ENCODE data around the gene ABCB4. TPM values are rescaled to one million over a fixed set of nuclear protein-coding genes. Genes with fewer than 3 reads are reported as not detected.

The ABCB4 gene
- total and polyA plus RNA-seq, 2 of the 8 experiments (the other 6 are each of a cell fraction or from before 2014, with no cell fraction given): 0.54 to 0.60 TPM

GRCh38 chr7:87507446-87507845 lies 32.0 kb upstream of the ABCB4 start:
- H3K36me3 ChIP-seq (ENCODE audit: control insufficient read depth in 2 of 4, insufficient read depth in 4 of 4, low read length in 3 of 4): no peaks in the 10 kb centered on the region; a peak in 1 of 8 replicates
- no peaks in the 10 kb centered on the region for H3K4me1 ChIP-seq (replicated peaks in 1 of 4; ENCODE audit: control insufficient read depth in 3 of 4, insufficient read depth in 4 of 4, low read length in 3 of 4)
- peak overlapping the region; percentile 37; the same call in 1 of the 2 replicates for H2AFZ ChIP-seq (ENCODE audit: low read length)
- no peak overlapping the region for H4K5ac ChIP-seq (ENCODE audit: insufficient read length, low read depth, low read length)
- H3K18ac ChIP-seq (ENCODE audit: extremely low read depth, low read length): no peak overlapping the region
- no peak for DNase-seq (ENCODE audit: low read depth in 1 of 2, low spot score in 2 of 2)
- H3K79me2 ChIP-seq (ENCODE audit: control insufficient read depth in 1 of 2, insufficient read depth in 2 of 2, low read length in 2 of 2): no peaks in the 10 kb centered on the region
- no peak overlapping the region for H4K8ac ChIP-seq (ENCODE audit: extremely low read depth, insufficient read depth, low read length)
- H3K4me2 ChIP-seq (ENCODE audit: insufficient read depth in 1 of 2, low read depth in 2 of 2, low read length in 2 of 2): no peak overlapping the region
- no peaks in the 10 kb centered on the region for H3K23me2 ChIP-seq (ENCODE audit: low read depth, low read length)
- H3K9me3 ChIP-seq (ENCODE audit: insufficient read depth in 2 of 2, low read depth in 1 of 2, low read length in 1 of 2): no peaks in the 10 kb centered on the region
- no peak overlapping the region for H2BK120ac ChIP-seq (replicated peaks; ENCODE audit: low read depth, low read length)
- H3K79me1 ChIP-seq (ENCODE audit: low read depth, low read length): no peaks in the 10 kb centered on the region
- H3K56ac ChIP-seq (replicated peaks; ENCODE audit: insufficient read length, low read depth, low read length): no peak overlapping the region
- H2BK15ac ChIP-seq (ENCODE audit: low read length): no peak overlapping the region
- H3K9ac ChIP-seq (replicated peaks in 1 of 4; ENCODE audit: extremely low read depth in 1 of 4, low read depth in 3 of 4, low read length in 3 of 4): no peak overlapping the region
- H3K27me3 ChIP-seq (replicated peaks in 1 of 4; ENCODE audit: control insufficient read depth in 3 of 4, extremely low read depth in 1 of 4, insufficient read depth in 3 of 4, low read length in 3 of 4): no peaks in the 10 kb centered on the region
- 56% methylated on average over 3 of the region's 3 CpGs; no CpG with 5 or more reads in 1 of the 2 experiments for WGBS, 2 experiments (ENCODE audit: extremely low coverage in 1 of 2, insufficient coverage in 1 of 2, insufficient read length in 1 of 2, insufficient replicate concordance in 2 of 2, low coverage in 1 of 2, low lambda C conversion rate in 2 of 2, missing lambda C conversion rate in 1 of 2)
- no peak overlapping the region for H4K91ac ChIP-seq (replicated peaks; ENCODE audit: insufficient read length, low read length)
- no peak overlapping the region for H3K14ac ChIP-seq (ENCODE audit: insufficient read length)
- H2BK5ac ChIP-seq (ENCODE audit: low read depth, low read length): no peak overlapping the region
- H2BK20ac ChIP-seq (ENCODE audit: low read length): no peak overlapping the region
- FAIRE-seq: no peak
- no peak overlapping the region for H2AK5ac ChIP-seq (ENCODE audit: low read depth, low read length)
- no peaks in the 10 kb centered on the region for H4K20me1 ChIP-seq (replicated peaks in 1 of 2; ENCODE audit: control insufficient read depth in 1 of 2, insufficient read depth in 2 of 2, low read length in 2 of 2)
- H2BK12ac ChIP-seq (ENCODE audit: low read depth, low read length): no peak overlapping the region
- H3K4ac ChIP-seq (replicated peaks; ENCODE audit: insufficient read length, low read depth, low read length): no peak overlapping the region
- H3K4me3 ChIP-seq (ENCODE audit: extremely low read depth in 1 of 4, insufficient read depth in 2 of 4, low read depth in 3 of 4, low read length in 4 of 4): no peak overlapping the region
- CTCF ChIA-PET (ENCODE audit: partially characterized antibody): interaction anchor here (0.7 to 2.6 kb wide), 25 partner anchors 9 to 604 kb away, joined by 3 to 12 read pairs (median 3); no protein-coding TSS in a partner anchor
- no peak overlapping the region for H3K27ac ChIP-seq (ENCODE audit: low read depth, low read length)
- POLR2A ChIA-PET (ENCODE audit: partially characterized antibody): no interaction called here
- H3K23ac ChIP-seq (ENCODE audit: insufficient read length): no peak overlapping the region
- TF ChIP-seq CTBP2 (IDR thresholded peaks at IDR 0.05; ENCODE audit: borderline replicate concordance, insufficient read depth, insufficient read length, low read length) (no peak), CTCF (IDR thresholded peaks at IDR 0.05; ENCODE audit: control extremely low read depth in 1 of 3, insufficient read depth in 1 of 3, low read depth in 1 of 3, low read length in 3 of 3) (peak; percentile 19 to 53 (median 53)), POLR2A (IDR thresholded peaks at IDR 0.05; ENCODE audit: control extremely low read depth in 1 of 2, low read depth in 2 of 2, low read length in 2 of 2) (no peak), EP300 (IDR thresholded peaks at IDR 0.05; ENCODE audit: borderline replicate concordance in 1 of 2, low read depth in 2 of 2, low read length in 2 of 2) (no peak), RAD21 (IDR thresholded peaks at IDR 0.05 in 1 of 2, conservative IDR thresholded peaks at IDR 0.05 in 1 of 2; ENCODE audit: low read depth in 2 of 2, low read length in 2 of 2) (peak; percentile 66 to 77), CHD1 (IDR thresholded peaks at IDR 0.05; ENCODE audit: low read depth, low read length) (no peak), RNF2 (IDR thresholded peaks at IDR 0.05; ENCODE audit: borderline replicate concordance, low read depth, low read length, missing control alignments, poor library complexity, severe bottlenecking) (no peak), GTF2F1 (IDR thresholded peaks at IDR 0.05; ENCODE audit: borderline replicate concordance, low read depth, low read length) (no peak), MAX (IDR thresholded peaks at IDR 0.05) (peak; percentile 43; the same call in 1 of the 2 replicates), KDM4A (IDR thresholded peaks at IDR 0.05; ENCODE audit: low read depth, low read length, severe bottlenecking) (no peak)
